Ishikawa (cell line): ENCODE measurements around the gene PDE12.
A peak's percentile ranks its signal among the peaks of the same experiment; 100 is the strongest.

Source experiments
- CEBPB ChIP-seq: IDR thresholded peaks from 2 replicates; pipeline ENCODE4 v1.6.1; 2012
- CREB1 ChIP-seq: IDR thresholded peaks from 2 replicates; pipeline ENCODE4 v1.6.1; 2012; ENCODE audit warnings: low read depth
- EGR1 ChIP-seq: IDR thresholded peaks from 2 replicates; pipeline ENCODE4 v1.6.1; 2012
- EP300 ChIP-seq: IDR thresholded peaks from 2 replicates; pipeline ENCODE4 v1.6.1; 2012; ENCODE audit warnings: borderline replicate concordance
- FOXM1 ChIP-seq: IDR thresholded peaks from 2 replicates; pipeline ENCODE4 v1.6.1; 2012; ENCODE audit warnings: low read depth, borderline replicate concordance
- NFIC ChIP-seq: IDR thresholded peaks from 2 replicates; pipeline ENCODE4 v1.6.1; 2012
- RAD21 ChIP-seq: IDR thresholded peaks from 2 replicates; pipeline ENCODE4 v1.6.1; 2012; ENCODE audit warnings: low read depth
- REST ChIP-seq: IDR thresholded peaks from 2 replicates; pipeline ENCODE4 v1.6.1; 2012; ENCODE audit warnings: low read depth, mild to moderate bottlenecking
- TAF1 ChIP-seq: IDR thresholded peaks from 2 replicates; pipeline ENCODE4 v1.6.1; 2012; ENCODE audit warnings: low read depth, mild to moderate bottlenecking
- TCF12 ChIP-seq: IDR thresholded peaks from 2 replicates; pipeline ENCODE4 v1.6.1; 2012; ENCODE audit warnings: low read depth
- TEAD4 ChIP-seq: IDR thresholded peaks from 2 replicates; pipeline ENCODE4 v1.6.1; 2012
- USF1 ChIP-seq: IDR thresholded peaks from 2 replicates; pipeline ENCODE4 v1.6.1; 2012
- YY1 ChIP-seq: IDR thresholded peaks from 2 replicates; pipeline ENCODE4 v1.6.1; 2012; ENCODE audit warnings: low read depth
- ZBTB7A ChIP-seq: IDR thresholded peaks from 2 replicates; pipeline ENCODE4 v1.6.1; 2012; ENCODE audit warnings: low read depth
- TF ChIP-seq, protein P1 (sequence below): IDR thresholded peaks from 2 replicates; pipeline ENCODE4 v1.6.1; 2012

PDE12 gene

DNA sequence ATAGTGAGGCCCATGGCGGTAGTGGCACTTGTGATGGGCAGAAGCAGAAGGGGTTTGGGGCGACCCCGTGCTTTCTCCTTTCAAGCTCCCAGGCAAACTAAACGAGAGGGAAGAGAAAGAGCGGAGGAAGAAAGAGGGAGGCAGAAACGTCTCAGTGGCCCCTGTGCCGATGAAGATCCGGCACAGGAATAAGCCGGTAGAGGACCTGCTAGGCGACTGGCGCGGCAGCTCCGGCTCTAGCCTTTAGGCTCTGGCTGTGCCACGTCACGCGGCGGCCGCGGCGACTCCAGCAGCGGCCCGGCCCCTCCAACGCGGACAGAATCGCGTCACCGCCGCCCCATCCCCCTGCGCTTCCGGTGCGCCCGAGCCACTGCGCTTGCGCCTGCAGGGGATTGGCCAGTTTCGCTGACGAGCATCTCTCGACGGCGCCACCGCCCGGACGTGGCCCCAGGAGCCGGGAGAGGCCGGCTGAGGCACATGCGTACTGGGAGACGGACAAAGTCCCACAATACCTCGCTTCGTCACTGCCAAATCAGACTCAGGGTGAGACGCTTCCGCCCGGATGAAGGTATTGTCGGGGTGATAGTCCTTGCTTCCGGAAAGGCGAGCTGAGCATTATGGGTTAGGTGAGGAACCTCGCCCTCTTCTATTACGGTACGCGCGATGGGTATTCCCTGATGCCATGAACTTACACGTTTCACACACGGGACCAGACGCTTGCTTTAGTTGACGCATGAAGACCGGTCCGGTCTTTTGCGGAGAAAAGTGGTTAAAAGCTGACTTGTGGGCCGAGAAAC lies 41.3 kb downstream of the PDE12 start, which contains the start of gene ARF4:
Gene ARF4 (minus strand): TSS at position 218 of the 797 bp plus-strand sequence. CDS start 204 bp downstream, at position 14.
- TF ChIP-seq TAF1 (peak; percentile 76), EGR1 (no peak; the same call in 1 of the 2 replicates), YY1 (peak; percentile 56), TCF12 (no peak), TEAD4 (no peak), NFIC (no peak), ZBTB7A (no peak; the same call in 1 of the 2 replicates), USF1 (0 out of 2 replicates have a peak, but pooled peaks have one; percentile 19), CEBPB (no peak), REST (no peak), FOXM1 (no peak), EP300 (peak; percentile 40; the same call in 1 of the 2 replicates), CREB1 (peak; percentile 92), RAD21 (no peak)
- TF ChIP-seq, protein P1, sequence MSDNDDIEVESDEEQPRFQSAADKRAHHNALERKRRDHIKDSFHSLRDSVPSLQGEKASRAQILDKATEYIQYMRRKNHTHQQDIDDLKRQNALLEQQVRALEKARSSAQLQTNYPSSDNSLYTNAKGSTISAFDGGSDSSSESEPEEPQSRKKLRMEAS: peak; percentile 85

- no peak for TF ChIP-seq TCF12
- no peak for TF ChIP-seq YY1
- no peak for TF ChIP-seq ZBTB7A
- no peak for TF ChIP-seq REST
- TF ChIP-seq CREB1: no peak
- TF ChIP-seq TAF1: no peak
- TF ChIP-seq, protein P1: no peak
- TF ChIP-seq CEBPB: no peak
- TF ChIP-seq NFIC: no peak
- TF ChIP-seq EP300: no peak
- TF ChIP-seq EGR1: no peak
- TF ChIP-seq USF1: no peak
- TF ChIP-seq FOXM1: no peak
- TF ChIP-seq TEAD4: no peak
Measured at GRCh38 chr3:57598765-57599360, 42.8 kb downstream of the PDE12 start.

GRCh38 chr3:57600195-57600594 lies 44.1 kb downstream of the PDE12 start:
- no peak for TF ChIP-seq ZBTB7A
- TF ChIP-seq TEAD4: no peak
- TF ChIP-seq EGR1: no peak
- no peak for TF ChIP-seq TAF1
- no peak for TF ChIP-seq EP300
- TF ChIP-seq FOXM1: no peak
- no peak for TF ChIP-seq REST
- no peak for TF ChIP-seq CEBPB

- TF ChIP-seq EGR1: no peak
- no peak for TF ChIP-seq NFIC
- TF ChIP-seq TCF12: no peak
- TF ChIP-seq EP300: no peak
Measured at GRCh38 chr3:57604971-57605370, 48.9 kb downstream of the PDE12 start.
